Fibroblast of the aortic adventitia (primary cell): Measurements from ENCODE around the gene RNH1. TPM values are rescaled to one million over a fixed set of nuclear protein-coding genes. Genes with fewer than 3 reads are reported as not detected.

Experiments used
- DNase-seq: peaks from one replicate; pipeline ENCODE4 v3.0.0-alpha.2; 2010; ENCODE audit warnings: low read depth
- H3K4me3 ChIP-seq: 2 replicates; pipeline ENCODE4 v1.5.1; 2011; ENCODE audit warnings: low read depth, mild to moderate bottlenecking, control low read depth, low read length, moderate library complexity
- CTCF ChIP-seq: IDR thresholded peaks from 2 replicates; pipeline ENCODE4 v1.5.1; 2011; ENCODE audit warnings: mild to moderate bottlenecking, low read length, control low read depth, inconsistent platforms; ENCODE audit not compliant: insufficient read depth
- total RNA-seq: library from RNA; depleted of rRNA; stranded (reverse); fragments of >200 nt; gene quantifications from 2 replicates; pipeline ENCODE4 v1.2.3, GENCODE V29; 2012; ENCODE audit warnings: low replicate concordance

The RNH1 gene
- total RNA-seq, 1 donor, result 436 TPM

DNA sequence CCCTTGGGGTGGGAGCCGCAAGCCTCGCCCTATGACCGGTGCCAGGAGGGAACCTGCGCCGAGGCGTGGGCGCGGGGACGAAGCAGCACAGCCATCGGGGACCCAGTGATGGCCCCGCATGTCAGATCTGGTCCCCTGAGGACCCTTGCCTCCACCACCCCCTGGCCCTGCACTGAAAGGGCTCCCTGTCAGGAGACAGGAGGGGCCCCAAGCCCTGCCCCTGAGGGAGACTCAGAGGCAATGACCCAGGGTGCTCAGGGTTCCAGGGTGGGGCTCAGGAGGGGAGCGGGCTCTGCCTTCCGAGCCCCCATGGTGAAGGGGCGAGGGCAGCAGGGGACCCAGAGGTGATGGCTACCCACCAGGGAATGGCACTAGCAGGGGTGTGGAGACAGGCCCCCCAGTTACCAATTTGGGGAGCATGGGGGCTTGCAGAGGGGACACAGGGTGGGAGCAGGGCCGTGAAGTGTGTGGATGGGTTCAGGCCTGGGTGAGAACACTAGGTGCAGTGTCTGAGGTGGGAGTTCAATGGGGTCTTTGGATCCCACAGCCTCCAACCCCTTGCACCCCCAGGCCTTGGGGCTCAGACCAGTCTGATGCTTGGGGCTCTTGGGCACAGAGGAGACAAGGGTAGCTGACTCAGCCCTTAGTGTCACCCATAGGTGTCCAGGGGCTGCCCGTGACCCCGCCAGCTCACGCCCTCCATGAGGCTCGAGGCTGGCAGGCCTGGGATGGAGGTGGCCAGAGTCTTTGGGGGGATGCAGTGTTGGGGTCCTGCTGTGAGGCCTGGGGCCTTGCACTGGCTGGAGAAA is 30.8 kb upstream of the RNH1 start:
- no peak for TF ChIP-seq CTCF
- no peak overlapping the region for H3K4me3 ChIP-seq
- DNase-seq, result no peak

- H3K4me3 ChIP-seq, result peak within 1 kb of the TSS; percentile 25
- DNase-seq, result peak; percentile 38
- no peak for TF ChIP-seq CTCF
Observed at GRCh38 chr11:536841-537621, 30.0 kb upstream of the RNH1 start, which contains the start of gene LRRC56. TSS of gene LRRC56 (plus strand) at chr11:537527. CDS start at chr11:540685, 3,158 bp downstream.

DNA sequence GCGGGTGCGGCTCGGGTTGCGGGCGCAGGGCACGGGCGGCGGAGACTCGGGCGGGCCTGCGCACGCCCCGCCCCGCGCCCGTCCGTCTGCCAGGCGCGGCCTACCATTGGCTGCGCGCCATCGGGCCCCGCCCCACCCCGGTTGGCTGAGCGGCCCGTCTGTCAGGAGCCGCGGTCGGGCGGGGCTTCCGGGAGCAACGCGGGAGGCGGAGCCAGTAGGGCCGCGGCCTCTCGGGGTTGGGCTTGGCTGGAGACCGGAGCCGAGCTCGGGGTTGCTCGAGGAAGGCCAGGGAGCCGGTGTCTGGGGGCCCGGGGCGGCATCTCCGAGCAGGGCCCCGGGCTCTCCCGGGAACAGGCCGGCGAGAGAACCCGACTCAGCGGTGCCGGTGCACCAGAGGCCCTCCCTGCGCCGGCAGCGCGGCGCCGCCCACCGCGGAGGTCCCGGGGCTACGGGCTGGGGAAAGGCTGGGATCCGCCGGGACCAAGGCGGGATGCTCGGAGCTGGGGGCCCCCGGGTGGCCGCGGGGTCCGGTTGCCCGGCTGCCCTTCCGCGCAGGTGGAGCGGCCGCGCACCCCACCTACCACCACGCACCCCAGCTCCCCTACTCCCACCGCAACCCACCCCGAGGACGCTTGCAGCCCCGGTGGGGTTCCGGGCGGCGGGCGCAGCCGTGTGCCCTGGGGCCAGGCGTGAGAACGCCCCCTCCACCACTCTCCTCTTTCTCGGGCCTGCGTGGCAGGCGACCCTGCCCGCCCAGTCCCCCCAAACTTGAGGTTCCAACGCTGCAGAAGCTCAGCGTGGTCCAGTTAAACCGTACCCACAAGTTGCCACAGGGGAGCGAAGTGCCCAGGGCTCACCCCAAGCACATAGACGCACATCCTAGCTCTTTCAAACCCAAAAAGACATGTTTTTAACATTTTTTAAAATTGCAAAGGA is 28.7 kb upstream of the RNH1 start, which contains the start of gene HRAS:
Gene HRAS (minus strand): TSS at position 58 of the 936 bp plus-strand sequence.
- DNase-seq, result peak; percentile 93
- TF ChIP-seq CTCF, result no peak
- H3K4me3 ChIP-seq, result peak within 1 kb of the TSS; percentile 79

DNA sequence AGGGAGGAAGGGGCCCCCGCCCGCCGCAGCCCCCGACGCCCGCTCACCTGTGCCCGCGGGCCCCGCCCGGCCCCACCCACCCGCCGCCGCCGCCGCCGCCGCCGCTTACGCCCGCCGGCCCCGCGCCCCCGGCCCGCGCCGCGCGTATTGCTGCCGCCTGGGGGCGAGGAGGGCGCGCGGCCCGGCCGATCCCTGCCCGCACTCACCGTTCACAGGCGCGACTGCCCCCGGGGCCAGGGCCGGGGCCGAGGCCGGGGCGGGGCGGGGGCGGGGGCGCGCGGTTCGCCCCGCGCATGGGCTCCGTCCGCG is 28.1 kb upstream of the RNH1 start:
- H3K4me3 ChIP-seq, result peak overlapping the region; percentile 79
- TF ChIP-seq CTCF, result peak; percentile 5
- no peak for DNase-seq

DNA sequence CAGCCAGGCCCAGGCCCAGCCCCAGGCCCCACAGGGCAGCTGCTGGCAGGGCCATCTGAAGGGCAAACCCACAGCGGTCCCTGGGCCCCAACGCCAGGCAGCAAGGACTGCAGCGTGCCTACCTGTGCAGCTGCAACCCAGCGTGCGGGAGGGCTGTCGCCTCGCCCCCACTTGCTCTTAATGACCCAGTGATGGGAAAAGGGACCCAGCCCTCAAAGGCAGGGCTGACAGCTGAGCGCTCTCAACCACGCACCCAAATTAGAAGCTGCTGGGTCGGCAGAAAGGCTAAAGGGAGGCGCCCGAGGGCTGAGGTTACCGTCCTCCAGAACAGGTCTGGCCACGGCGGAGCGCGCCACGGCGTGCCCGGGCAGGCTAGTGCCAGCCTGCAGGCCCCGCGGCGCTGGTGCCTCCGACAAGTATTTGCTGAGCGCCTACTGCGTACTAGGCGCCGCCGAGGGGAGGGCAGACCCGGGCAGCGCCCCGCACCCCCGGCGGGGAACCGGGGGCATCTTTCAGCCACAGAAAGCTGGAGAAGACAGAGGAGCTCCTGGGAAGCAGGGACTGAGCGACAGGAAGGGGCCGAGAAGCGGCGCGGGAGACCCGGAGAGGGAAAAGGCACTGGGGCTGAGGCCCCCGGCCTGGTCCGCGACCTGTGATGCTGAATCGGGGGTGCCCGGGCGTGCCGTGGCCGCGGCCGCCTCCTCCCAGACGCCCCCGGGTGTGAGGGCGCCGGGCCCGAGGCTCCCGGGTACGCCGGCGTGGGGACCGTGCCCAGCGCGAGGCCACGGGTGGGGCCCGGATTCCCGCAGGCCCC is 27.6 kb upstream of the RNH1 start:
- no peak for DNase-seq
- H3K4me3 ChIP-seq, result peak overlapping the region; percentile 79
- no peak for TF ChIP-seq CTCF
